Upper lobe of right lung (tissue), 1 donor: ENCODE measurements around the gene ZDHHC4. TPM values are rescaled to one million over a fixed set of nuclear protein-coding genes. Genes with fewer than 3 reads are reported as not detected.
A peak's percentile ranks its signal among the peaks of the same experiment; 100 is the strongest.

ENCODE experiments used
- ATAC-seq: fragments of 200-7000 bp; cut with Tn5 transposase; one replicate; pipeline ENCODE4 v1.9.1; 2020; ENCODE audit warnings: mild to moderate bottlenecking, moderate library complexity
- DNase-seq: peaks from one replicate; pipeline ENCODE4 v3.0.0-alpha.2; 2020
- H3K27ac ChIP-seq: fragments of 200-600 bp; one replicate; pipeline ENCODE4 v1.8.0; 2022
- H3K27me3 ChIP-seq: fragments of 200-600 bp; one replicate; pipeline ENCODE4 v1.8.0; 2022; ENCODE audit warnings: mild to moderate bottlenecking
- H3K36me3 ChIP-seq: fragments of 200-600 bp; one replicate; pipeline ENCODE4 v1.8.0; 2022
- H3K4me1 ChIP-seq: fragments of 200-600 bp; one replicate; pipeline ENCODE4 v1.8.0; 2022
- H3K4me3 ChIP-seq: fragments of 200-600 bp; one replicate; pipeline ENCODE4 v1.8.0; 2022; ENCODE audit warnings: mild to moderate bottlenecking
- H3K9me3 ChIP-seq: fragments of 200-600 bp; one replicate; pipeline ENCODE4 v1.8.0; 2022
- CTCF ChIP-seq: fragments of 200-600 bp; IDR thresholded peaks from one replicate; pipeline ENCODE4 v1.8.0; 2022; ENCODE audit warnings: antibody characterized with exemption
- intact Hi-C: fragments of 100-400 bp; cut with DNase I; formaldehyde crosslinking; loops from one replicate; pipeline ENCODE4 v1.11.0; 2022
- total RNA-seq: library from RNA; stranded (reverse); fragmentation: NEBNext Ultra II Directional; extraction: Animal tissue kit (Norgen Biotek cat#: 25700); gene quantifications from one replicate; pipeline ENCODE4 v1.2.1, GENCODE V29; 2021
- donor health status: DM: no; HTN: yes; CAD: no; lungs with severe emphysema.

The ZDHHC4 gene
- total RNA-seq, 1 donor from 2014 or later = 54.8 TPM

DNA sequence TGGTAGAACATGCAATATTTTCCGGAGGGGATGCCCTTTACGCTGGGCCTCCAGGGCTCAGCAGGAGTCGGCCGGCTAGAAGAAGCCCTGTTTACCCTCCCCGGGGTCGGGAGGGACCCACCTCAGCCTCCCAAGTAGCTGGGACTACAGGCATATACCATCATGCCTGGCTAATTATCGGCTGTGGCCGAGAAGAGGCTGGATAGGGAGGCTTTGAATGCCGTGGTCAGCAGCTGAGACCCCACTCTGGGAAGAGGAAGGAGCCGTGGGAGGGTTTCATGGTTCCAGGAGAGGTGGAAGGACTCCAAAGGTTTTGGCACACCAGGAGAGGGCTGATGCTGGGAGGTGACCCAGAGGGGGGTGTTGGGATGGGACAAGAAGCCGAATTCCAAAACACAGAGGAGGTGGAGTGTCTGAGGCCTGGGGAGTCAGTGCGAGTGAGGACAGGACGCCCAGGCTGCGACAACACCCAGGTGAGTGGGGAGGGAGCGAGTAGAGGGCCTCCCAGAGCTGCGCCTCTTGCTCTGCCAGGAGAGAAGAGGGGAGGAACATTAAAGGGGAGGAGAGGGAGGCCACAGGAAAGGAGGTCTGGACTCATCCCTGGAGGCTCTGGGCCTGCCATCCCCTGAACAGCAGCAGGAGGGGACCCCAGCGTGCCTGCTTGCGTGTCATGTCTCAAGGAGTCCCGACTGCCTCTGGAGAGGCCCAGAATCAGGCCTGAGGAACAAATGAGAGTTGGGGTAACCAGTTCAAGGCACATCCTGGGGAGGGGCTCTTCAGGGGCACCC is 45.6 kb upstream of the ZDHHC4 start:
- Histone ChIP-seq H3K4me3 (no peak overlapping the region), H3K27me3 (peaks cover 74% of the 10 kb centered on the region), H3K4me1 (peaks cover 7% of the 10 kb centered on the region), H3K27ac (no peak overlapping the region), H3K9me3 (no peaks in the 10 kb centered on the region), H3K36me3 (no peaks in the 10 kb centered on the region)
- intact Hi-C loops = no loop called here
- ATAC-seq = no peak
- TF ChIP-seq CTCF = no peak
- DNase-seq = no peak

DNA sequence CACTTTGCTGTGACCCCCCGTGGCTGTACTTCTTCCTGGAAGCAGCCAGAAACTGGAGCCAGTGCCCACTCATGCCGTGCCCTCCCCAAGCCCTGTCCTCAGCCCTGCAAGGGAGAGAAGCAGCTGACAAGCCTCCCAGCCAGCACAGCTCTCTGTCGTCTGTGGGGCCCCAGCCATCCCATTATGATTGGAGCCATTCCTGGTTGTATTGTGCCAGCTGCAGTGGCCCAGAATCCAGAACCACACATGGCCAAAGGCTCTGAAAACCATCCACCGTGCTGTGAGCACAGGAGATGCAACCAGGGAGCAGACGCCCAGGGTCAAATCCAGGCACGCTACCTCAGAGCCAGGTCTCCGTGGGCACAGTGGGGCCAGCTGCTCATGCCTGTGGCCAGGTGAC is 44.7 kb upstream of the ZDHHC4 start:
- Histone ChIP-seq H3K27ac (no peak overlapping the region), H3K36me3 (no peaks in the 10 kb centered on the region), H3K9me3 (no peaks in the 10 kb centered on the region), H3K4me1 (peaks cover 7% of the 10 kb centered on the region), H3K4me3 (no peak overlapping the region), H3K27me3 (peaks cover 72% of the 10 kb centered on the region)
- intact Hi-C loops = no loop called here
- ATAC-seq (no peak), DNase-seq (no peak)
- no peak for TF ChIP-seq CTCF

DNA sequence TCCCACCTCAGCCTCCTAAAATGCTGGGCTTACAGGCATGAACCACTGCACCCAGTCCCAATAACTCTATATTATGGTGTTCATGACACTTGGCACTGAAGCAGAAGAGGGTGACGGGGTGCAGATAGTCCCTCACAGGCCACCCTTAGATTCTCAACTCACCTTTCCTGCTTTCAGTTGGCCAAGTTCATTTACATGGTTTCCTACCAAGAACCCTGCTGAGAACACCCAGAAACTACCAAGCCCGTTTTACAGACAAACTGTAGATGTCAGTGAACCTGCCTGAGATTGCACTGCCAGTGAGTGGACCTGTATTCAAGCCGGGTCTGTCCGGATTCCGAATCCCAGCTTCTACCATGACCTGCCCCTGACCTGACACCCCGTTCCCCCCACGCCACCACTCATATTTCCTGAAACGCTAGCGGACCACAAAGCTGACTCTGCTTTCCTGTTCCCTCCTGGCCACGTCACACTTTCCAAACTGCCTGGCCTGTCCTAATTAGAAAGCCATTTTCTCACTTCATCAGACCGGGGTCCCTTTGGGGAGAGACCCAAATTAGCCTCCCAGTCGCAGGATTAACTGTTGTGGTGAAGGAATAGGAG is 43.3 kb upstream of the ZDHHC4 start:
- ATAC-seq = no peak

GRCh38 chr7:6536262-6537260 is 40.7 kb upstream of the ZDHHC4 start:
- ATAC-seq (peak; percentile 16), DNase-seq (no peak)
- no peak for TF ChIP-seq CTCF
- Histone ChIP-seq H3K36me3 (no peaks in the 10 kb centered on the region), H3K4me3 (no peak overlapping the region), H3K27me3 (peaks cover 53% of the 10 kb centered on the region), H3K27ac (no peak overlapping the region), H3K9me3 (no peaks in the 10 kb centered on the region), H3K4me1 (peaks cover 7% of the 10 kb centered on the region)
- intact Hi-C loops = no loop called here

More for the DNA sequence above, 43.3 kb upstream of the ZDHHC4 start:
- no peak for DNase-seq
- no peak overlapping the region for H3K4me3 ChIP-seq
- TF ChIP-seq CTCF = no peak
- H3K27me3 ChIP-seq = peaks cover 70% of the 10 kb centered on the region
- no peaks in the 10 kb centered on the region for H3K36me3 ChIP-seq
- H3K4me1 ChIP-seq = peaks cover 7% of the 10 kb centered on the region
- no peaks in the 10 kb centered on the region for H3K9me3 ChIP-seq
- no peak overlapping the region for H3K27ac ChIP-seq
- intact Hi-C loops = no loop called here

DNA sequence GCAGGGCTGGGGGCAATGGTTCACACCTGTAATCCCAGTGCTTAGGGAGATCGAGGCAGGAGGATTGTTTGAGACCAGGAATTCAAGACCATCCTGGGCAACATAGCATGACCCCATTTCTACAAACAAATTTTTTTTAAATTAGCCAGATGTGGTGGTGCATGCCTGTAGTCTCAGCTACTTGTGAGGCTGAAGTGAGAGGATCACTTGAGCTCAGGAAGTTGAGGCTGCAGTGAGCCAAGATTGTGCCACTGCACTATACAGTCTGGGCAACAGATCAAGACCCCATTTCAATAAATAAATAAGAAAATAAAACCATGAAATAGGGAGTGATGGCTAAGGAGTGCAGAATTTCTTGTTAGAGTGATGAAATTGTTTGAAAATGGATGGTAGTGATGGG is 34.9 kb upstream of the ZDHHC4 start:
- no peak overlapping the region for H3K27ac ChIP-seq
- TF ChIP-seq CTCF = no peak
- no peak for ATAC-seq

More for the DNA sequence above, 34.9 kb upstream of the ZDHHC4 start:
- no peaks in the 10 kb centered on the region for H3K4me1 ChIP-seq
- H3K36me3 ChIP-seq = no peaks in the 10 kb centered on the region
- peaks cover 21% of the 10 kb centered on the region for H3K27me3 ChIP-seq
- H3K4me3 ChIP-seq = no peak overlapping the region
- intact Hi-C loops = no loop called here
- no peak for DNase-seq
- no peaks in the 10 kb centered on the region for H3K9me3 ChIP-seq
